Stimulated activated CD8-positive, alpha-beta memory T cell treated with anti-CD3 and anti-CD28 coated beads, Interleukin-12 subunit alpha, Interleukin-12 subunit beta, amount 100 ng/mL, for 24 hours (primary cell): ENCODE results near the gene TRIM74.
"Not testable (repeated sequence)": the region's sequence is repeated elsewhere in the genome, so short reads cannot be mapped to it uniquely, and the experiment has no call there.

ENCODE experiments used
- DNase-seq: peaks from one replicate; pipeline ENCODE4 v3.0.0-alpha.2; 2020; ENCODE audit errors: extremely low read depth

The TRIM74 gene

GRCh38 chr7:72968980-72969516 lies at the start of gene TRIM74:
TSS of gene TRIM74 (minus strand) at chr7:72969466. CDS start at chr7:72966157, 3,309 bp downstream.
- DNase-seq = not testable (repeated sequence)

GRCh38 chr7:73006491-73006890 lies 37.2 kb upstream of the TRIM74 start:
- DNase-seq = not testable (repeated sequence)

GRCh38 chr7:73005693-73006447 lies 36.6 kb upstream of the TRIM74 start:
- DNase-seq = peak; percentile 74

DNA sequence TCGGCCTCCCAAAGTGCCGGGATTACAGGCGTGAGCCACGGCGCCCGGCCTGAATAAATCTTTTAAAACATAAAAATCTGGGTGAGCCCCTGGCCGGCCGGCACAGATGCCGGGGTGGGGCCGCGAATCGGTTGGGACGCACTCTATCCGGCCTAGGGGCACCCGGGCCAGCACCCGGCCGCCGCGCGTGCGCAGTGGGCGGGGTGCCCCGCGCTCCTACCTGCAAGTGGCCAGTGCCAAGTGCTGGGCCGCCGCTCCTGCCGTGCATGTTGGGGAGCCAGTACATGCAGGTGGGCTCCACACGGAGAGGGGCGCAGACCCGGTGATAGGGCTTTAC lies 36.1 kb upstream of the TRIM74 start:
- DNase-seq = peak; percentile 50

- not testable (repeated sequence) for DNase-seq
Measured at GRCh38 chr7:72997887-72998468, 28.7 kb upstream of the TRIM74 start.

DNA sequence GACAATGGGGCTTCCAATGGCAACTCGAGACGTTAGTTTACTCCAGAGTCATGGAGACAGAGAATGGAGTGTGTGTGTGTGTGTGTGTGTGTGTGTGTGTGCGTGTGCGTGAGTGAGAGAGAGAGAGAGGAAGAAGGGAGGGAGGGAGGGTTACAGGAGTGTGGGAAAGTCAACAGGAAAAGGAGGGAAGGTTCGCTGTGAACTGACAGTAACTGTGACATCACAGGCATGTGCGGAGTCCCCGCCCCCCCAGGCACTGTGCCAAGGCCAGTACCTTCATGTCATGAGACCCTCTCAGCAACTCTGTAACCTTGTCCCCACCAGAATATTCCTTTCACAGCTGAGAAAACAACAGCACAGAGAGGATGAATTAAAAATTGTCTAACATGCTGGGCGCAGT lies 28.2 kb upstream of the TRIM74 start:
- DNase-seq = not testable (repeated sequence)

DNA sequence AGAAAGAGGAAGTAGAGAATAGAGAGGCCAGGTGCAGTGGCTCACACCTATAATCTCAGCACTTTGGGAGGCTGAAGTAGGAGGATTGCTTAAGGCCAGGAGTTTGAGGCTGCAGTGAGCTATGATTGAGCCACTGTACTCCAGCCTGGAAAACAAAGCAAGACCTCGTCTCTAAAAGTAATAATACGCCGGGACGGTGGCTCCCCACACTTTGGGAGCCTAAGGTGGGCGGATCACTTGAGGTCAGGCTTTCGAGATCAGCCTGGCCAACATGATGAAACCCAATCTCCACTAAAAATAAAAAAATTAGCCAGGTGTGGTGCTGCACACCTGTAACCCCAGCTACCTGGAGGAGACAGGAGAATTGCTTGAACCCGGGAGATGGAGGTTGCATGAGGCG lies 26.2 kb upstream of the TRIM74 start:
- DNase-seq = not testable (repeated sequence)

- DNase-seq = not testable (repeated sequence)
Measured at GRCh38 chr7:72990146-72990913, 21.1 kb upstream of the TRIM74 start.

DNA sequence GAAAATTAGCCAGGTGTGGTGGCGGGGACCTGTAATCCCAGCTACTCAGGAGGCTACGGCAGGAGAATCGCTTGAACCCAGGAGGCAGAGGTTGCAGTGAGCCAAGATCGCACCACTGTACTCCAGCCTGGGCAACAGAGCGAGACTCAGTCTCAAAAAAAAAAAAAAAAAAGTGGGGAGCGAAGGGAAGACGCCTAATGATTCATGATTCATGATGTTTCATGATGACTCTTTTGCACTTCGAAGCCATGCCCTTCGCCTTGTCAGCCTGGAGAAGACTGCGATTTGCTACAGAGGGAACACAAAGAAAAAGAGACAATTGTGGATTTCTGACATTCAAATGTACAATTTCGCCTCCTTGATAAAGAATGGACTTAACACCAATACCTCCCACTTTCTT lies 12.8 kb upstream of the TRIM74 start:
- not testable (repeated sequence) for DNase-seq

GRCh38 chr7:72980382-72980781 lies 11.1 kb upstream of the TRIM74 start:
- not testable (repeated sequence) for DNase-seq

- DNase-seq = not testable (repeated sequence)
Measured at GRCh38 chr7:72976434-72976833, 7.2 kb upstream of the TRIM74 start.

DNA sequence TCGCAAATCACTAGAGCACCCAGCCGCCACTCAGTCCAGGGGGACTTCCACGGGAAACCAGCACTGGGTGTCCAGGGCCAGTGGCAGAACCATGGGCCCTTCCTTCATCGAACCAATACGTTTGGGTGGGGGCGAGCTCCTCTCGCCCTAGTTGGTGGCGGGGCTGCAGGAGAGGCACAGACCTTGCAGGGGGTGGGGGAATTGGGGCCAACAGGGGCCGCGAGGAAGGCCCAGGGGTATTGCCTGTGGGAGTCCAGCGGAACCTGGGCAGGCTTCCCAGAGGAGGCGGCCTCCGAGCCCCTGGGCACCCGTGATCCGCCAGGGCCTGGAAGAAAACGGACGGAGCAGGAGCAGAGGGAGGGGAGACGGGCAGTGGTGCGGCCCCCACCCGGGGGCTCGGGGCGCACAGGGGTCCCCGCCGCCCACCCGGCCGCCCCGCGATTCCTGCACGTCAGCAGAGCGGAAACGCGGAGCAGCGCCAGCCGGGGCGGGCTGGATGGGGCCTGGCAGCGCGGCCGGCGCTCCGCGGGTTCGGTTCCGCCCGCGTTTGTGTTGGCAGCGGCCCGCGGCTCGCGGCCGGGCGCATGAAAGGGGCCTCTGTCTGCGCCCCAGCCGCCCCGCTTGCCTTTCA lies 6.5 kb upstream of the TRIM74 start:
- not testable (repeated sequence) for DNase-seq

GRCh38 chr7:72974781-72975180 lies 5.5 kb upstream of the TRIM74 start:
- DNase-seq = not testable (repeated sequence)

DNA sequence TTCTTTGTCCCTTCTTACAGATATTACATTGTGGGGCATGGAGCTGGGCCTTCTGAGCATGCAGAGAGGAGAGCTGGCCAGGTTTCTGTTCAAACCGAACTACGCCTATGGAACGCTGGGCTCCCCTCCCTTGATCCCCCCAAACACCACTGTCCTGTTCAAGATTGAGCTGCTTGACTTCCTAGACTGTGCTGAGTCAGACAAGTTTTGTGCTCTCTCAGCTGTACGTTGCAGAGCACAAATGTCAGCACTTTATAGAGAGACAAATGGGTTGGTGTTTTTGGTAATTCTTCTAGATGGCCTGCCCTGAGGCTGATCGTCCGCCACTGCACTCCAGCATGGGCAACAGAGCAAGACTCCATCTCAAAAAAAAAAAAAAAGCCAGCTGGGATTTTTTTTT lies 2.2 kb upstream of the TRIM74 start:
- DNase-seq = not testable (repeated sequence)

DNA sequence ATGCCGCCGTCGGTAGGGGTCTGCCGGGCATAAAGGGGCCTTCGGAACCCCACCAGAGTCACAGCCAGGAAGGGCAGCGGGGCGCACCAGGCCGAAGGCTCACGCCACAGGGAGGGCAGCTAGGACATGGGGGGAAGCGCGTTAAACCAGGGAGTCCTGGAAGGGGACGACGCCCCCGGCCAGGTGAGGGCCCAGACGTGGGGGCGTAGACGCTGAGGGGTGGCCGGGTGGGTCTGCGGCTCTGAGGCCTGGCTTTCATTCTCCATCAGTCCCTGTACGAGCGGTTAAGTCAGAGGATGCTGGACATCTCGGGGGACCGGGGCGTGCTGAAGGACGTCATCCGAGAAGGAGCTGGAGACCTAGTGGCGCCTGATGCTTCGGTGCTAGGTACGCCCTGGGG lies 422 bp upstream of the TRIM74 start:
- not testable (repeated sequence) for DNase-seq

GRCh38 chr7:72966892-72967291 lies 2.4 kb downstream of the TRIM74 start:
- not testable (repeated sequence) for DNase-seq

- DNase-seq = not testable (repeated sequence)
Measured at GRCh38 chr7:72965186-72965975, 3.9 kb downstream of the TRIM74 start.

- DNase-seq = not testable (repeated sequence)
Measured at GRCh38 chr7:72963056-72963455, 6.2 kb downstream of the TRIM74 start.

GRCh38 chr7:72961346-72961650 lies 8.0 kb downstream of the TRIM74 start:
- not testable (repeated sequence) for DNase-seq

DNA sequence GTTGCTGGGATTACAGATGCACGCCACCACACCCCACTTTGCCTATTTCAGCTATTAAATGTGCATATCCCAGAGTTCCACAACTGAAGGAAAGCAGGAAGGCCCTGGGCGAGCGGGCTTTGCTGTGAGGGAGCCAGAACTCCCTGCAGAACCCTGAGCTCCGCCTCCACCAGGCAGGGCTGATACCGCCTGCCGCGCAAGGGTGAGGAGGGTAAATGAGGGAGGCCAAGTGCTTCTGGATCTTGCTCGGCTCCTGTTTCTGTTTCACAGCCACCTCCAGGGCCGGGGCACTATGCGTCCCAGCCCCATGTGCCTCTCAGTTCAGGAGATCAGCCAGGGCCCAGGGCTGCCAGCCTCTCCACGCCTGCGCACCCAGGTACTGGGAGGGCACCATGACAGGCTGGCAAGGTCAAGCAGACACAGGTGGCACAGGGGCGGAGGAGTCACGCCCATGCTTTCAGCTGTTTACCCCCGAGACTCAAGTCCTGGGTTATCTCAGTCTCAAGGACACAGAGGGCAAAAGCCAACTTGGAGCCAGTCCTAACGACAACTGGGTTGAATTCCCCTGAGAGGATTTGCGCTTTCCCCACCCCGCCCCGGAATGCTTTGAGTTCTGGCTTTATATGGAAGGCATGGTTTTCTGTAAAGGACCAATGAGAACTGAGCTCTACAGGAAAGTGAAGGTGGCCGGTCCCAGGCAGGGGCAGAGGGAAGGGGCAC lies 8.5 kb downstream of the TRIM74 start:
- not testable (repeated sequence) for DNase-seq
